ENCODE results near the gene SREK1IP1.

SREK1IP1 gene

DNA sequence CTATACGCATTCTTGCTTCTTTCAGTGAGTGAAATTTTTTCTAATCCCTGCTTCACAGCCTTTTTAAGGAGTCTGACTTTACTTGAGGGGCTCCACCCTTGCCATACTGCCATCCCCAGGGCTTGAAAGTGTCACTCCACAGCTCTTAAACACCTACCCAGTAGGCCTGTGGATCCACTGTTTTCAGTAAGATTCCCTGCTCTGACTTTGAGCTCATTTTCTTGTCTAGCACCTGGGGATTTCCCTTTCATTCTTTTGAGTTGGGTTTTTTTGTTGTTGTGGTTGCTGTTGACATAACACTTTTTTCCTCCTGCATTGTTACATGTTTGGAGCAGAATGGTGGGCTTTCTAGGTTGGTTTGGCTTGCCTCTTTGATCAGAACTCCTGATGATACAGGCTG, 23.6 kb downstream of the SREK1IP1 start:
- no peak for TF ChIP-seq CREB5 (CRISPR knock-in tag; IDR thresholded peaks at IDR 0.05; ENCODE audit: low read depth)
- no peak for TF ChIP-seq RARB (CRISPR knock-in tag; IDR thresholded peaks at IDR 0.05)
- TF ChIP-seq ISL1 (CRISPR knock-in tag; IDR thresholded peaks at IDR 0.05) = no peak
- TF ChIP-seq POU6F1 (CRISPR knock-in tag; IDR thresholded peaks at IDR 0.05; ENCODE audit: borderline replicate concordance, low read depth) = no peak
- TF ChIP-seq ZFP3 (CRISPR knock-in tag; IDR thresholded peaks at IDR 0.05) = no peak
- TF ChIP-seq TOX (CRISPR knock-in tag; IDR thresholded peaks at IDR 0.05; ENCODE audit: borderline replicate concordance) = no peak
- no peak for TF ChIP-seq TCF4 (CRISPR knock-in tag; IDR thresholded peaks at IDR 0.05; ENCODE audit: borderline replicate concordance)
- TF ChIP-seq PPARA (CRISPR knock-in tag; IDR thresholded peaks at IDR 0.05; ENCODE audit: borderline replicate concordance) = no peak
- TF ChIP-seq ESRRG (CRISPR knock-in tag; IDR thresholded peaks at IDR 0.05) = no peak
- no peak for ATAC-seq

DNA sequence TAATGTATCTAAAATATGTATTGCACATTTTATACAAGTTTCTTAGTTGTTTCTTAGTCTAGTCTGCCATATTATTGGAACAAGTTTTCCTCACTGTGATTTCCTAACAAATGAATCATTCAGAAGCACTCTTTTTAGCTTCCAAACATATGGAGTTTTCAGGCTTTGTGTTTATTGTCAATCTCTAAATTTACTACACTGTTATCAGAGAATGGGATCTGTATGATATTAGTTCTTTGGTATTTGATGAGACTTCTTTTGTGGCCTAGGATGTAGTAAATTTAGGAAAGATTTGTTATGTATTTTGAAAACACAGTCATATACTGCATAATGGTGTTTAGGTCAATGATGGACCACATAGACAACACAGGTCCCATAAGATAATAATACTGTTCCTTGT, 25.7 kb downstream of the SREK1IP1 start:
- ATAC-seq = no peak

DNA sequence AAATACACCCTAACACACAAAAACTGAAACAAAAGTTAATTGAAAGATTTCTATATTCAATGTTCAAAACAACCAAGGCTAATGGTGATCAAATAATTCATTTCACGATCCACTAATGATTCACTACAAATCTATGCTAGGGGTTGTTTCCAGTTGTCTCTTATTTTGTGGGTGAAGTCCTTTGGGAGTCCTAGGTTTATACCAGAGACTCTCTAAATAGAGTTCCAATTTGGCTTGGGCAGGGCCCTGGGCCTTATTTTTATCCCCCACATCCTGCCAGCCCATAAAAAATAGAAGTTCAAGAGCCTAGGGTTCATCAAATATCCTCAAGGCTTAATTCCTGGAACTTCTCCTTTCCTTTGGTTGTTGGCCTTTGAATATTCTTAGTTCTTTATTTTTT, 26.1 kb downstream of the SREK1IP1 start:
- TF ChIP-seq ZFP3 (CRISPR knock-in tag; IDR thresholded peaks at IDR 0.05) (no peak), PATZ1 (CRISPR knock-in tag; IDR thresholded peaks at IDR 0.05; ENCODE audit: borderline replicate concordance) (no peak), ZNF565 (CRISPR knock-in tag; conservative IDR thresholded peaks at IDR 0.05; ENCODE audit: low read depth) (no peak)
- ATAC-seq = no peak

More for the DNA sequence above, 25.7 kb downstream of the SREK1IP1 start:
- TF ChIP-seq ZFP30 (CRISPR knock-in tag; IDR thresholded peaks at IDR 0.05) (no peak), ZNF565 (CRISPR knock-in tag; conservative IDR thresholded peaks at IDR 0.05; ENCODE audit: low read depth) (no peak), ARNTL (CRISPR knock-in tag; IDR thresholded peaks at IDR 0.05; ENCODE audit: borderline replicate concordance, low read depth) (no peak), BACH2 (CRISPR knock-in tag; IDR thresholded peaks at IDR 0.05; ENCODE audit: borderline replicate concordance) (no peak), RARB (CRISPR knock-in tag; IDR thresholded peaks at IDR 0.05) (no peak), TOX (CRISPR knock-in tag; IDR thresholded peaks at IDR 0.05; ENCODE audit: borderline replicate concordance) (no peak), PATZ1 (CRISPR knock-in tag; IDR thresholded peaks at IDR 0.05; ENCODE audit: borderline replicate concordance) (no peak)
- TF ChIP-seq, protein P1, sequence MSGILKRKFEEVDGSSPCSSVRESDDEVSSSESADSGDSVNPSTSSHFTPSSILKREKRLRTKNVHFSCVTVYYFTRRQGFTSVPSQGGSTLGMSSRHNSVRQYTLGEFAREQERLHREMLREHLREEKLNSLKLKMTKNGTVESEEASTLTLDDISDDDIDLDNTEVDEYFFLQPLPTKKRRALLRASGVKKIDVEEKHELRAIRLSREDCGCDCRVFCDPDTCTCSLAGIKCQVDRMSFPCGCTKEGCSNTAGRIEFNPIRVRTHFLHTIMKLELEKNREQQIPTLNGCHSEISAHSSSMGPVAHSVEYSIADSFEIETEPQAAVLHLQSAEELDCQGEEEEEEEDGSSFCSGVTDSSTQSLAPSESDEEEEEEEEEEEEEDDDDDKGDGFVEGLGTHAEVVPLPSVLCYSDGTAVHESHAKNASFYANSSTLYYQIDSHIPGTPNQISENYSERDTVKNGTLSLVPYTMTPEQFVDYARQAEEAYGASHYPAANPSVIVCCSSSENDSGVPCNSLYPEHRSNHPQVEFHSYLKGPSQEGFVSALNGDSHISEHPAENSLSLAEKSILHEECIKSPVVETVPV (CRISPR knock-in tag; IDR thresholded peaks at IDR 0.05) = no peak

DNA sequence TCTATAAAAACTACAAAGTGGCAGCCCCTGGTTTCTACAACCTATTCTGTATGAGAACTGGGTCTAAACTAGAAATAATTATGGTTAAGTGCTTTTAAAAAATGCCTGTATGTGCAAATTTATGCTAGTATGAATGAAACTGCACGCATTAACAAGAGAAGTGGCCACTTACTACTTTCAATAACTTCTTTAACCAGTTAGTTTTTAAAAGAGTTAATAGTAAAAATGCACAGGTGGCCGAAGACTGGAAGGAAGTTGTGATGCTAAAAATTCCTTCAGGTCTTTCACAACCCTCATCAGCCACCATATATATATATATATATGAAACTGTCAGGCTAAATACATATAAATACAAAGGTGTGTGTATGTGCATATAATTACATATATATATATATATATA, 41.3 kb downstream of the SREK1IP1 start:
- ATAC-seq = no peak
- TF ChIP-seq, protein P1 (CRISPR knock-in tag; IDR thresholded peaks at IDR 0.05) = no peak
- TF ChIP-seq ZFP30 (CRISPR knock-in tag; IDR thresholded peaks at IDR 0.05) (no peak), PATZ1 (CRISPR knock-in tag; IDR thresholded peaks at IDR 0.05; ENCODE audit: borderline replicate concordance) (no peak), GLIS3 (CRISPR knock-in tag; IDR thresholded peaks at IDR 0.05) (no peak), ZNF8 (CRISPR knock-in tag; IDR thresholded peaks at IDR 0.05) (no peak), TOX (CRISPR knock-in tag; IDR thresholded peaks at IDR 0.05; ENCODE audit: borderline replicate concordance) (no peak), ARNTL (CRISPR knock-in tag; IDR thresholded peaks at IDR 0.05; ENCODE audit: borderline replicate concordance, low read depth) (no peak), BACH2 (CRISPR knock-in tag; IDR thresholded peaks at IDR 0.05; ENCODE audit: borderline replicate concordance) (no peak), ZFP3 (CRISPR knock-in tag; IDR thresholded peaks at IDR 0.05) (no peak), ESRRG (CRISPR knock-in tag; IDR thresholded peaks at IDR 0.05) (no peak), CSDC2 (CRISPR knock-in tag; IDR thresholded peaks at IDR 0.05) (no peak), TSHZ2 (CRISPR knock-in tag; IDR thresholded peaks at IDR 0.05) (no peak), TCF4 (CRISPR knock-in tag; IDR thresholded peaks at IDR 0.05; ENCODE audit: borderline replicate concordance) (no peak), PPARA (CRISPR knock-in tag; IDR thresholded peaks at IDR 0.05; ENCODE audit: borderline replicate concordance) (no peak)

All from SK-N-SH treated with all-trans-retinoic acid at 6 μM for 48 hours (cell line).